ENCODE data around the gene ZNF568.

ZNF568 gene

DNA sequence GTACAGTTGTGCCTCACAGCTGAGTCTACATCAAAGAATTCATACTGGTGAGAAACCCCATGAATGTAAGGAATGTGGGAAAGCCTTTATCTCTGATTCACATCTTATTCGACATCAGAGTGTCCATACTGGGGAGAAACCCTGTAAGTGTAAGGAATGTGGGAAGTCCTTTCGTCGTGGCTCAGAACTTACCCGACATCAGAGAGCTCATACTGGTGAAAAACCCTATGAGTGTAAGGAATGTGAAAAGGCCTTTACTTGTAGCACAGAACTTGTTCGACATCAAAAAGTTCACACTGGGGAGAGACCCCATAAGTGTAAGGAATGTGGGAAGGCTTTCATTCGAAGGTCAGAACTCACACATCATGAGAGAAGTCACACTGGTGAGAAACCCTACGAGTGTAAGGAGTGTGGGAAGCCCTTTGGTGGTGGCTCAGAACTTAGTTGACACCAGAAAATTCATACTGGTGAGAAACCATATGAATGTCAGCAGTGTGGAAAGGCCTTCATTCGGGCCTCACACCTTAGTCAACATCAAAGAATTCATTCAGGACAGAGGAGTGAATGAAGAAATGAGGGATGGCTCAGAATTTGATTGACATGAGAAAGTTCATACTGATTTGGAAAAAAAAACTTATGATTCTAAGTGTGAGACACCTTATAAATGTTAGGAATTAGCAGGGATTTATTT is 81.2 kb downstream of the ZNF568 start:
- TF ChIP-seq, protein P1, sequence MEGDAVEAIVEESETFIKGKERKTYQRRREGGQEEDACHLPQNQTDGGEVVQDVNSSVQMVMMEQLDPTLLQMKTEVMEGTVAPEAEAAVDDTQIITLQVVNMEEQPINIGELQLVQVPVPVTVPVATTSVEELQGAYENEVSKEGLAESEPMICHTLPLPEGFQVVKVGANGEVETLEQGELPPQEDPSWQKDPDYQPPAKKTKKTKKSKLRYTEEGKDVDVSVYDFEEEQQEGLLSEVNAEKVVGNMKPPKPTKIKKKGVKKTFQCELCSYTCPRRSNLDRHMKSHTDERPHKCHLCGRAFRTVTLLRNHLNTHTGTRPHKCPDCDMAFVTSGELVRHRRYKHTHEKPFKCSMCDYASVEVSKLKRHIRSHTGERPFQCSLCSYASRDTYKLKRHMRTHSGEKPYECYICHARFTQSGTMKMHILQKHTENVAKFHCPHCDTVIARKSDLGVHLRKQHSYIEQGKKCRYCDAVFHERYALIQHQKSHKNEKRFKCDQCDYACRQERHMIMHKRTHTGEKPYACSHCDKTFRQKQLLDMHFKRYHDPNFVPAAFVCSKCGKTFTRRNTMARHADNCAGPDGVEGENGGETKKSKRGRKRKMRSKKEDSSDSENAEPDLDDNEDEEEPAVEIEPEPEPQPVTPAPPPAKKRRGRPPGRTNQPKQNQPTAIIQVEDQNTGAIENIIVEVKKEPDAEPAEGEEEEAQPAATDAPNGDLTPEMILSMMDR (IDR thresholded peaks at IDR 0.05) = no peak
- Histone ChIP-seq H3K9ac (no peak overlapping the region), H3K79me2 (no peaks in the 10 kb centered on the region), H3K27me3 (ENCODE audit: control insufficient read depth, insufficient read depth, low read length) (no peaks in the 10 kb centered on the region), H3K4me1 (no peaks in the 10 kb centered on the region), H3K27ac (no peak overlapping the region), H2AFZ (no peak overlapping the region), H3K4me2 (ENCODE audit: low read length) (no peak overlapping the region), H3K9me3 (ENCODE audit: control insufficient read depth, low read length) (no peaks in the 10 kb centered on the region), H3K4me3 (ENCODE audit: low read depth, low read length) (no peak overlapping the region), H3K36me3 (ENCODE audit: control insufficient read depth, insufficient read depth, low read length) (peaks cover 4% of the 10 kb centered on the region)

DNA sequence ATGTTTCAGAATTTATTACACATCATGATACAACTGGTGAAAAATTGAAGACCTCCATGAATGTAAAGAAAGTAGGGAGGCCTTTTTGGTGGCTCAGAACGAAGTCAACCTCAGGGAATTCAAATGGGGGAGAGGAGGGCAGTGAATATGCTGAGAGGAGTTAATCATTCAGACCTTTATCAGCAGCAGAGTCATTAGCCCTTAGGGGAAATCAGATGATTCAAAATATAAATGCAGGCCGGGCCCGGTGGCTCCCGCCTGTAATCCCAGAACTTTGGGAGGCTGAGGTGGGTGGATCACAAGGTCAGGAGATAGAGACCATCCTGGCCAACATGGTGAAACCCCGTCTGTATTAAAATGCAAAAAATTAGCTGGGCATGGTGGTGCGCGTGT is 81.7 kb downstream of the ZNF568 start:
- Histone ChIP-seq H3K9me3 (ENCODE audit: control insufficient read depth, low read length) (no peaks in the 10 kb centered on the region), H3K36me3 (ENCODE audit: control insufficient read depth, insufficient read depth, low read length) (peaks cover 4% of the 10 kb centered on the region), H3K27ac (no peak overlapping the region), H3K4me2 (ENCODE audit: low read length) (no peak overlapping the region), H3K4me3 (ENCODE audit: low read depth, low read length) (no peak overlapping the region), H3K79me2 (no peaks in the 10 kb centered on the region), H3K4me1 (no peaks in the 10 kb centered on the region), H3K9ac (no peak overlapping the region), H2AFZ (no peak overlapping the region), H3K27me3 (ENCODE audit: control insufficient read depth, insufficient read depth, low read length) (no peaks in the 10 kb centered on the region)
- TF ChIP-seq, protein P1 (IDR thresholded peaks at IDR 0.05) = no peak

DNA sequence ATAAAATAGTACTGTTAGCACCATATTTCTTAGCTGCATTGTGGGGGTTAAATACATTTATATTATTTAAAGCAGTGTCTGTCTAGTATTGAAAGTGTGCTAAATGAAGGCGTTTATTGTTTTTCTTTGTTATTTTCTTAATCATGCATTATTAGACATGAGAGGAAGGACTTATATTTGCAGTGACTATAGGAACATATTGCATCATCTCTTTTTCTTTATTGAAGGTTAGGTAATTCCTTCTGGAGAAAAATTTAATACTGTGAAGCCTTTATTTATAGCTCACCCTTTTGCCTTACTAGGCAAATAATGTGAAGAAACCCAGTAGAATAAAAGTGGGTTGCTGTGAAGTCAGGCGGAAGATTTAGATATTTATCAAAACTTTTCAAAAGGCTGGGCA is 83.2 kb downstream of the ZNF568 start:
- H2AFZ ChIP-seq = no peak overlapping the region
- TF ChIP-seq, protein P1 (IDR thresholded peaks at IDR 0.05) = no peak
- no peak overlapping the region for H3K9ac ChIP-seq
- H3K4me1 ChIP-seq = no peaks in the 10 kb centered on the region
- no peak overlapping the region for H3K4me2 ChIP-seq (ENCODE audit: low read length)
- H3K79me2 ChIP-seq = no peaks in the 10 kb centered on the region
- H3K4me3 ChIP-seq (ENCODE audit: low read depth, low read length) = no peak overlapping the region
- no peaks in the 10 kb centered on the region for H3K27me3 ChIP-seq (ENCODE audit: control insufficient read depth, insufficient read depth, low read length)
- H3K36me3 ChIP-seq (ENCODE audit: control insufficient read depth, insufficient read depth, low read length) = no peaks in the 10 kb centered on the region
- H3K9me3 ChIP-seq (ENCODE audit: control insufficient read depth, low read length) = no peaks in the 10 kb centered on the region
- H3K27ac ChIP-seq = no peak overlapping the region

DNA sequence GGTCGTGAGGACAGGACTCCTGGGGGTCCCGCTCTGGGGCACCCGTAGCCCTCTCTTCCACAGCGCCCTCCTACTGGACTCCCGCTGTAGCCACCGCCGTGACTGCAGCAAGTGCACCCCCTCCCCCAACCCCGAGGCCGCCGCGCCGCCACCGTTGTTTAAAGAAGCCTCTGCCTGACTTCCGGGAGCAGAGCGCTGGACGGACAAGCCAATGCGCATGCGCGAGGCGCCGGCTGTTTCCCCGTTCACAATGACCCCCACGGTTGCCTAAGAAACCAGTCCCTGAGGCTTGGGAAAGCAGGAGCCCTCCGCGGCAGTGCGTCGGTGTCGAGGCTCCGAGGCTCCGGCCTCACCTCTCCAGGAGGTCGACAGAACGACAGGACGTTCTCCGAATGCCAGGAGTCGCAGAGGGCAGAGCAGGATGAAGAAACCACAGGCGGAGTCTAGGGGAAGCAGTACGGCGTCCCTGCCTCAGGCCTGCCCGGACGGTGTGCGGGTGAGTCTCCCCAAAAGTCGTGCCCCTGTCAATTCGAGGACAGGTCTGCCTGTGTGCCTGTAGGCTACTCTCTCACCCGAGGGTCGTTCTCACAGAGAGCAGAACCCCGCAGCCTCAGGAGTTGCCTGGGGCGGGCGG is 91.6 kb downstream of the ZNF568 start:
- H2AFZ ChIP-seq = no peak overlapping the region
- peak overlapping the region; percentile 86 for H3K4me3 ChIP-seq (ENCODE audit: low read depth, low read length)
- no peak overlapping the region for H3K9ac ChIP-seq
- TF ChIP-seq, protein P1 (IDR thresholded peaks at IDR 0.05) = no peak
- peak overlapping the region; percentile 89 for H3K4me2 ChIP-seq (ENCODE audit: low read length)
- H3K79me2 ChIP-seq = no peaks in the 10 kb centered on the region
- no peaks in the 10 kb centered on the region for H3K4me1 ChIP-seq
- H3K36me3 ChIP-seq (ENCODE audit: control insufficient read depth, insufficient read depth, low read length) = no peaks in the 10 kb centered on the region
- no peaks in the 10 kb centered on the region for H3K9me3 ChIP-seq (ENCODE audit: control insufficient read depth, low read length)
- H3K27ac ChIP-seq = no peak overlapping the region
- H3K27me3 ChIP-seq (ENCODE audit: control insufficient read depth, insufficient read depth, low read length) = no peaks in the 10 kb centered on the region

DNA sequence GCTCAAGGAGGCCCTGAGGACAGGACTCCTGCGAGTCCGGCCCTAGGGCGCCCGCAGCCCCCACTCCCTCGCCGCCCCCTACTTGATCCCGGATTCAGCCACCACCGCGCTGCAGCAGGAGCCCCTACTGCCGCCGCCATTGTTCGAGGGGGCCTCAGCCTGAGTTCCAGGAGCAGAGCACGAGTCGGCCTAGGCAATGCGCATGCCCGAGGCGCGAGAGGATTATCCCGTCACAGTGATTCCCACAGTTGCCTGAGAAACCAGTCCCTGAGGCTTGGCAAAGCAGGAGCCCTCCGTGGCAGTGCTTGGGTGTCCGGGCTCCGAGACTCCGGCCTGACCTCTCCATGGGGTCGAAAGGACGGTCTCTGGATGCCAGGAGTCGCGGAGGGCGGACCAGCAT is 93.7 kb downstream of the ZNF568 start:
- no peak overlapping the region for H3K4me2 ChIP-seq (ENCODE audit: low read length)
- no peaks in the 10 kb centered on the region for H3K4me1 ChIP-seq
- no peaks in the 10 kb centered on the region for H3K36me3 ChIP-seq (ENCODE audit: control insufficient read depth, insufficient read depth, low read length)
- no peak overlapping the region for H3K4me3 ChIP-seq (ENCODE audit: low read depth, low read length)
- no peak overlapping the region for H3K9ac ChIP-seq
- no peak overlapping the region for H2AFZ ChIP-seq
- no peaks in the 10 kb centered on the region for H3K27me3 ChIP-seq (ENCODE audit: control insufficient read depth, insufficient read depth, low read length)
- no peaks in the 10 kb centered on the region for H3K9me3 ChIP-seq (ENCODE audit: control insufficient read depth, low read length)
- H3K79me2 ChIP-seq = no peaks in the 10 kb centered on the region
- TF ChIP-seq, protein P1 (IDR thresholded peaks at IDR 0.05) = no peak
- H3K27ac ChIP-seq = no peak overlapping the region

Data from parathyroid adenoma (tissue), 2 donors.